COLO668 (cell line): ENCODE data around the gene ABCC1.
"Not testable (repeated sequence)": the region's sequence is repeated elsewhere in the genome, so short reads cannot be mapped to it uniquely, and the experiment has no call there.

Source experiments
- DNase-seq: peaks from one replicate; lab custom pipeline; 2025; ENCODE audit not compliant: unreplicated experiment; lab: John Stamatoyannopoulos, UW

ABCC1 gene

DNA sequence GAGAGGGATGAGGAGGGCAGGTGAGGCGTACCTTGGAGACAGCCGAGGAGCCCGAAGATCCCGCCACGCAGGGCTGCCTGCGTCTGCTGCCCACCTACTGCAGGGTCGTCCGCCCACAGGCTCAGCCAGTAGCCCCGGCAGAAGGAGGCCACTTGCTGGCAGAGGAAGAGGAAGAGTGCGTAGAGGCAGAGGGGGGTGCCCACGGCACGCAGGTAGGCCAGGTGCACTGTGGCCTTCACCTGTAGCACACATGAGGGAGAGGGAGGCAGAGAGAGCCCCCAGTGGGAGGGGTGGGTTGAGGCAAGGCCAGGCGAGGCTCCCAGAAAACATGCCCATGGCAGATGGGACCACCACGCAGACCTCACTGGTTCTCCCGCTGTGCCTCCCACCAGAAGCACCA is 220.2 kb downstream of the ABCC1 start:
- DNase-seq, result no peak

DNA sequence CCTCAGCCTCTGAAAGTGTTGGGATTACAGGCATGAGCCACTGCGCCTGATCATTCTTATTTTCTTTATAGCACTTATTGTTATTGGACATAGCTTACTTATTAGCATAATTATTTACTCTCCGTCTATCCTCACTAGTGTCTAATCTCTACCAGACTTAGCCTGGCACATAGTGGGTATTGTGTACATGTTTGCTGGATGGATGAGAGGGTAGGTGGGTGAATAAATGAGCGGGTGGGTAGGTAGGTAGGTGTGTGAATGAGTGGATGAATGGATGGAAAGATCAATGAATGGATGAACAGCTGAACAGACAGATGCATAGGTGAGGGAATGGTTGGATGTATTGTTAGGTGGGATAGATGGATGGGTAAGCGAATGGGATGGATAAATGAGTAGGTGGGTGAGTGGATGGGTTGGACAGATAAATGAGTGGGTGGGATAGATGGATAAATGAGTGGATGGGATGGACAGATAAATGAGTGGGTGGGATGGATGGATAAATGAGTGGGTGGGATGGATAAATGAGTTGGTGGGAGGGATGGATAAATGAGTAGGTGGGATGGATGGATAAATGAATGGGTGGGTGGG is 222.0 kb downstream of the ABCC1 start:
- no peak for DNase-seq

DNA sequence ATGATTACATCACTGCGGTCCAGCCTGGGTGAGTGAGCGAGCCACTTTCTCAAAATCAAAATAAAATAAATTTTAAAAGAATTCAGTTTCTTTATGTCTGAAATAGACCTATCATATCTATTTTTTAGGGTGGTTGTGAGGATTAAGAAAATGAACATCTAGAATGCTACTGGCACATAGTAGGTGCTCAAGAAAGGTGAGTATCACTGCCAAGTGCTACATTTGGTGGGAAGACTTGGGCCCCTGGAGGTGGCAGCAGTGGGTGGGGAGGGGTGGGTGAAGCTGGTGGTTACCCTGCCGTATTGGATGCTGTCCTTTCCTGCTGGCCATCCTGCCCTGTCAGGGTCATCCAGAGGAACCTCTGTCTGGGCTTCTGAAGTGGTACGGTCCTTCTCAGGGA is 223.6 kb downstream of the ABCC1 start:
- no peak for DNase-seq

DNA sequence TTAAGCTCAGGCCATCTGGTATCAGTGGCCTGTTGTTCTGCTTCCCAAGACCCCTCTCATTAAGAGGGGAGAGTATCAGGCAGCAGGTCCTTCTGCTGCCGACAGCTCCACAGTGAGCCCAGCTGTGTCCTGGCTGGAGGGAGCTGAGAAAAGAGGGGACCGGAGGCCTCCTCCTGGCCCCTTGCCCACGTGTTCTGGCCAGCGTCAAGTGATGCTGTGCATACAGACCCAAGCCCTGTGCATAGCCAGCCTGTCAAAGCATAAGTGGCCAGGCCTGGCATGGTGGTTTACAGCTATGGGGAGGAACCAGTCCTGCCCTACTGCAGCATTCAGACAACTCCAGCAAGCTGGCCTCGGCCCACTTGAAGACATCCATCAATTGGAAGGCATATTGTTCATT is 225.9 kb downstream of the ABCC1 start:
- no peak for DNase-seq

DNA sequence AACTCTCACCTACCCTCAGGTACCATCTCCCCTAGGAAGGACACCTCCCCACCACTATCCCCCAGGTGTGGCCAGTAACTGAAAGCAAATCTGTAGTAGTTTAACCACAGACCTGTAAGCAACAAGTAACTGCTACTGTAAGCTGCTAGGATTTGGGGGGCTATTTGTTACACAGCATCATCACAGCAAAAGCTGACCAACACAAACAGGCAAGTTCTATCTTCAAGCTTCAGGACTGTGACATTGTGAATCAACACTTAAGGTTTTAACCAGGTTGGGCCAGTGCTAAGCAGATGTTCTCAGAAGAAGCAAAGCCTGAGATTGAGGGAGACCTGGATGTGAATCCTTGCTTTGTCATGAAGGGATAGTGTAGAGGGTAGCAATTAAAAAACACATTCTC is 226.9 kb downstream of the ABCC1 start:
- DNase-seq, result no peak

DNA sequence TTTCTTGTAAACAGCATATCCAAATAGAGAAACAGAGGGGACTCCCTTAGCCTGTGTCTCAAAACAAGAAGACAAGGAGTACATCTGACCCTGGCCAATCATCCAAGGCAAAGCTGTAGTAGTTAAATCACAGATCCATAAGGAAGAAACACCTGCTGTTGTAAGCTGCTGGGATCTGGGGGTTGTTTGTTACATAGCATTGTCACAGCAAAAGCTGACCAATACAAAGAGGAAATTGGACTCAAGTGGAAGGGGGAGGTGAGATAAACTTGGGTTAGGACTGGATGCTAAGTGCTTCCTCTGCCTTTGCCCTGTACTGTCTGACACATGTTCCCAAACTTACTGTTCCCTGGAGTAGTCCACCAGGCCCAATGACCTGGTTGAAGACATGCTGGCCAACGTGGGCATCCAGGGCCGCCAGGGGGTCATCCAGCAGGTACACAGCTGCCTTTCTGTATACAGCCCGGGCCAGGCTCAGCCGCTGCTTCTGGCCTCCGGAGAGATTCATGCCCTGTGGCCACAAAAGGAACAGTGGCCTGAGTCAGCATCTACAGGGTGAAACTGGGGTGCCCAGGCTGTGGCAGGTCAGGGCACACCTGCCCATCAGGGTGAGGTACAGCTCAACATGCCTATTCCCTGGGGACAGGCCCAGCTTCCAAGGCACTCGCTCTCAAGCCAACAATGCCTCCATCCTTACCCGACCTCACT is 229.2 kb downstream of the ABCC1 start:
- no peak for DNase-seq

DNA sequence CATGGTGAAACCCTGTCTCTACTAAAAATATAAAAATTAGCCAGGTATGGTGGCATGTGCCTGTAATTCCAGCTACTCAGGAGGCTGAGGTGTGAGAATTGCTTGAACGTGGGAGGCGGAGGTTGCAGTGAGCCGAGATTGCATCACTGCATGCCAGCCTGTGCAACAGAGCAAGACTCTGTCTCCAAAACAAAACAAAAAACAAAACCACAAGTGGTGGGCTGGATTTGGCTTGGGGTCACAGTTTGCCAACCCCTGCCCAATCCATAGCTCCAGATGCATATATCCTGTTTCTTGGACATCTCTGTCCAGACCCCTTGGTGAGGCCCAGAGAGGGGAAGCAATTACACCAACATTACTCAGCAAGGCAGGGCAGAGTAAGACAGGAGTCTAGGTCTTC is 232.3 kb downstream of the ABCC1 start:
- DNase-seq, result not testable (repeated sequence)

DNA sequence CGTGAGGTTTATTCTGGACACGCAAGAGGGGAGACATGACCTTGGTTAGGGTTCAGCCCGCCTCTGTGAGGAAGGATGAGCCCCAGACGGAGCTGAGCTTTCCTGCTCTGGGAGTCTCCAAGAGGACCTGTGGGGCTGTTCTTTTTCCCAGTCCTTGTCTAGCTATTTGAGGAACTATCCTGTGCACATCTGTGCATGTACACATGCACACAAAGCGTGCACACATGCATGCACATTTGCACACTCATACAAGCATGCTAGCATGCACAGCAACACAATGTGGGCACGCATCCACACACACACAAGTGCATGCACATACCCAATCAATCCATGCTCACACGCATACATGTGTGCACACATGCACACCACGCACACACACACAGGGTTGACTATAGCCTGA is 233.5 kb downstream of the ABCC1 start:
- DNase-seq, result no peak

DNA sequence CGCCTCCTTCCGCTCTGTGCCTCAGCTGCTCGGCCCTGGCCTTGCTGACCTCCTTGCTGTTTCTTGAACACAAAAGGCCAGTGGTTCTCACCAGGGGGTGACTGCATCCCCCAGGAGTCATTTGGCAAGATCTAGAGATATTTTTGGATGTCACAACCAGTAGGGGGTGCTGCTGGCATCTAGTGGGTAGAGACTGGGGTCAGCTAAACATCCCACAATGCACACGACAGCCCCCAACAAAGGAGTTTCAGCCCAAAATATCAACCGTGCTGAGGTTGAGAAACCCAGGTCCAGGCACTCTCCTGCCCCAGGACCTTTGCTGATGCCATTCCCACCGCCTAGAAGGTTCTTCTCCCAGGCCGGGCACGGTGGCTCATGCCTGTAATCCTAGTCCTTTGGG is 234.1 kb downstream of the ABCC1 start:
- no peak for DNase-seq

DNA sequence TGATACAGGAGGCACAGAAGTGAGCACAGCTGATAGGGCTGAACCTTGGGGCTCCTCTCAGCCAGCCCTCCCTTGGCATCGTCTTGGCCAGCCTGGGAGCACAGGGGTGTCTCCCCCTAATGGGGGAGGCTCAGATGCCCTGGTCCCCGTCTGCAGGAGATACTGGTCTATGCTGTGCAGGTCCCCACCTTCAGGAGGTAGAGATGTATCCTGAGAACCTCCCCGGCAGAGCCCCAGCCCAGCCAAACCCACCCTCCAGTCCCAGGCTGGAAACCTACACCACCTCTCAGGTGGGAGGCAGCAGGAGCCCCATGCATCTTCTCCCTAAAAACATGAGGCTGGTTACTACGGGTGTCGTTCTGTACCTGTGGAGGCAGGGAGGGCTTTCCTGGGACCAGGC is 235.2 kb downstream of the ABCC1 start:
- DNase-seq, result no peak

DNA sequence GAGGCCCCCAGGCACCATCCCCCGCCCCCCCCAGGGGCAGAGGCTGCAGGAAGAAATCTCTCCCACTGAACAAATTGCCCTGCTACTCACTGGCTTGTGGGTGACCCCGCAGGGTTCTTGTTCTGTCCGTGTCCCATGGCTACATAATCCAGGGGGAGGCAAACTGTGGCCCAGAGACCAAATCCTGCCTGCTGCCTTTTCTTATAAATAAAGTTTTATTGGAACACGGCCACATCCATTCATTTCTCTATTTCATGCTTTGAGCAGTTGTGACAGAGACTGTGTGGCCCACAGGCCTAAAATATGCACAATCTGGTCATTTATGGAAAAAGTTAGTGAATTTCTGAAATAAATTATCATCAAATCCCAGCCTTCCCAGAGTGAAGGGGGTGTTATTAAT is 235.7 kb downstream of the ABCC1 start:
- no peak for DNase-seq

DNA sequence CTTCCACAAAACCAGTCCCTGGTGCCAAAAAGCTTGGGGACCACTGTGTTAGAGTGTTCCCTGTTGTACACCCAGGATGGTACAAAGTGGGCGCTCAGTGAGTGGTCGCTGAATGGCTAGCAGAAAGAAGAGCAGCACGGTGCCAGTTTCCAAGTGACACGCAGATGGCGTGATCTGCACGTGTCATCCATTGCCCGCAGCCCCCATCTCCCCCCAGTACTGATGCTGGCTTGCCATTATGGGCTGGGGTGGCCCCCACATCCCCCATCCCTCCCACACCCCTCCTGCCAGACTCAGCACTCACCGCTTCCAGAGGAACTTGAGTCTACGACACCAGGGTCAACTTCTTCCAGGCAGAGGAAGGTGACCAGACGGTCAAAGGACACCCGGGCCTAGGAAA is 237.4 kb downstream of the ABCC1 start:
- no peak for DNase-seq

DNA sequence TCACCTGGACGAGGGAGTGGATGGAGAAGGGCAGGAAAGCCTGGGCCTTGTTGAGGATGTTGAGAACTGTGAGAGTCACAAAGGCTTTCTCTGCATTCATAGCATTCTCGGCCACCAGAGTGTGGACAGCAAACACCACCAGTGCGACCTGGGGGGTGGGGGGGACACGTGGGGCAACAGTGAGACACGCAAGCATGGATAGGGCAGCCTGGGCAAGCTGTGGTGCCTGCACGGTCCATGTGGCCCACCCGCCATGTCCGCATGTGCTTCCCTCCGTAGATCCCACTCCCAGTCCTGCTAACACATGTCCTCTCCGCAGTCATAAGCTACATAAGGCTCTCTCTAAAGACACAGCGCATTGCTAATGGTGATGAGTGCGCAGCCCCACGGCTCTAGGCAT is 239.4 kb downstream of the ABCC1 start:
- no peak for DNase-seq

DNA sequence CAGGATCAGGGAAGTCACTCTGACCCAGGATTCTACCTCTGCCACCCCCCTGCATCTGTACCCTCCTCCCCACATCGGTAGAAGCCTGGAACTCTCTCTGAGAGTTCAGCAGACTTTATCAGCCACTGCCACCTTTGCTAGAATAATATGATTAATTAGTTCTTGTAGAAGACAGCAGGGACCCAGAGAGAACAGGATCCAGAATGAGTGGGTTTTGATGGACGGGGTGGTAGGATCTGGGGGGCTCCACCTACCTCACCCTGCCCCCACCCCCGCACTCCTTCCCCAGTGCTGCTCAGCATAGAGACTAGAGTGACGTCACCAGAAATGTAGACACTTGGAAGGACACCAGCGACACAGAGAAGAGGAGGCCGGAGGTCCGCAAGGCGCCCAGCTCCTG is 240.4 kb downstream of the ABCC1 start:
- DNase-seq, result no peak

DNA sequence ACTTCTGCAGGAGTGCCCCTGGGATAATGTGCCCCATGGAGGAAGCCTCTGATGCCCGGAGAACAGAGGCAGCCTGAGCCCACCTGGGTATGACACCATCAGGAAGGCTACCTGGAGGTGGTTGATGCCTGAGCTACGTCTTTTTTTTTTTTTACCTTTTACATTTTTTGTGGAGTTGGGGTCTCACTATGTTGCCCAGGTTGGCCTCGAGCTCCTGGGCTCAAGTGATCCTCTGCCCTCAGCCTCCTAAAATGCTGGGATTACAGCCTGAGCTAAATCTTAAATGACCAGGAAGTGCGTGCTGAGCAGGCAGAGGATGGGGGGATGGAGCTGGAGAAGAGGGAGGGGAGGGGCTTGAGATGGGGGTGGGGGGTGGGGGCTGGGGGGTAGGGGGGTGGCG is 241.1 kb downstream of the ABCC1 start:
- no peak for DNase-seq

DNA sequence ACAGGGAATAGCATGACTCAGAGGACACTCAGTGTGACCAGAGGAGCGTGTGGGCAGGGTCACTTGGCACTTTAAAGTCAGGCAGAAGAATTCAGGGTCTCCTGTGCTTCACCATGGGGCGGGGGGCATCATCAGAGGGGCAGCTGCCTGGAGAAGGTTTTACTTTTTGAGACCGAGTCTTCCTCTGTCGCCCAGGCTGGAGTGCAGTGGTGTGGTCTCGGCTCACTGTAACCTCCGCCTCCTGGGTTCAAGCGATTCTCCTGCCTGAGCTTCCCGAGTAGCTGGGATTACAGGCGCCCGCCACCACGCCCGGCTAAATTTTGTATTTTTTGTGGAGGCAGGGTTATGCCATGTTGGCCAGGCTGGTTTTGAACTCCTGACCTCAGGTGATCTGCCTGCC is 241.6 kb downstream of the ABCC1 start:
- DNase-seq, result not testable (repeated sequence)

DNA sequence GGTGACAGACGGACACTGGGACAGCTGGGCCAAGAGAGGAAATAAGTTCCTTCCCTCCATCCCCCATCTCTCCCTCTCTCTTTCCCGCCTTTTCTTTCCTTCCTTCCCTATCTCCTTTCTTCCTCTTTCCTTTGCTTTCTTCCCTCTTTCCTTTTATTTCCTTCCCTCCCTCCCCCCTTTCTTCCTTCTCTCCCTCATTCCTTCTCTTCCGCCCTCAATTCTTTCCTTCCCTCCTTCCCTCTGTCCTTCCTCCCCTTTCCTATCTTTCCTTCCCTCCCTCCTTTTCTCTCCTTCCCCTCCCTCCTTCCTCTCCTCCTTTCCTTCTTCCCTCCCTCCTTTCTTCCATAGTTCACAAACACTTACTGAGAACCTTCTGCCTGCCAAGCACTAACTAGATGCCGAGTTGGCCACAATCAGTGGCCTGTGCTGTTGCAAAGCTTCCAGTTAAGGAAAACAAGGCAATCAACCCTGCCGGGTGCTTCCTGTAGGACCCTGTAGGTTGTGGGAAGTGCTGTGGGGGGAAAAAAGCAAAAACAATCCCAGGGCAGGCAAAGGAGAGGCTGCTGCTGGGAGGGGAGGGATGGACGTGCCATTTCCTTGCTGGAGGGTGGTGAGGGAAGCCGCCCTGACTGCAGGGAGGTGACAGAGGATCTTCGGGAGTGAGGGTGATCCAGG is 242.2 kb downstream of the ABCC1 start:
- DNase-seq, result no peak
